Activated T-helper 9 cell treated with anti-CD3 and anti-CD28 coated beads, Interleukin-2, amount 50 U/mL, for 16 hours (primary cell): Measurements from ENCODE around the gene MYL11.

ENCODE experiments used
- DNase-seq: peaks from one replicate; pipeline ENCODE4 v3.0.0-alpha.2; 2020; ENCODE audit warnings: low read depth

The MYL11 gene

GRCh38 chr16:30354423-30355143 lies 20.0 kb upstream of the MYL11 start:
- DNase-seq, result no peak

- peak; percentile 82 for DNase-seq
Observed at GRCh38 chr16:30355144-30355953, 19.3 kb upstream of the MYL11 start, which contains the start of gene CD2BP2. Gene CD2BP2 (minus strand): TSS chr16:30355308. CDS start chr16:30354681, 627 bp downstream.

GRCh38 chr16:30355954-30356308 lies 18.7 kb upstream of the MYL11 start:
- DNase-seq, result no peak

GRCh38 chr16:30356401-30357084 lies 18.1 kb upstream of the MYL11 start:
- DNase-seq, result no peak

- no peak for DNase-seq
Observed at GRCh38 chr16:30357085-30357714, 17.4 kb upstream of the MYL11 start.

- no peak for DNase-seq
Observed at GRCh38 chr16:30357715-30358576, 16.7 kb upstream of the MYL11 start.

- DNase-seq, result no peak
Observed at GRCh38 chr16:30358577-30358936, 16.0 kb upstream of the MYL11 start.

- no peak for DNase-seq
Observed at GRCh38 chr16:30358990-30359870, 15.4 kb upstream of the MYL11 start.

- no peak for DNase-seq
Observed at GRCh38 chr16:30359871-30360170, 14.8 kb upstream of the MYL11 start.

GRCh38 chr16:30361180-30361579 lies 13.4 kb upstream of the MYL11 start:
- no peak for DNase-seq

- no peak for DNase-seq
Observed at GRCh38 chr16:30365200-30365599, 9.4 kb upstream of the MYL11 start.

GRCh38 chr16:30366511-30366910 lies 8.1 kb upstream of the MYL11 start:
- no peak for DNase-seq

GRCh38 chr16:30367349-30368009 lies 7.1 kb upstream of the MYL11 start:
- DNase-seq, result no peak

- DNase-seq, result no peak
Observed at GRCh38 chr16:30368122-30368791, 6.3 kb upstream of the MYL11 start.

- DNase-seq, result no peak
Observed at GRCh38 chr16:30368792-30369090, 5.9 kb upstream of the MYL11 start.

- no peak for DNase-seq
Observed at GRCh38 chr16:30369091-30369937, 5.3 kb upstream of the MYL11 start.

GRCh38 chr16:30369938-30370455 lies 4.6 kb upstream of the MYL11 start:
- DNase-seq, result no peak

GRCh38 chr16:30370456-30371247 lies 4.0 kb upstream of the MYL11 start, which contains the start of gene TBC1D10B:
Gene TBC1D10B (minus strand): TSS chr16:30370494. CDS start chr16:30370183, 311 bp downstream.
- peak; percentile 97 for DNase-seq
